Retina (tissue), 1 donor: Measurements from ENCODE around the gene ANGEL1.
A peak's percentile ranks its signal among the peaks of the same experiment; 100 is the strongest.

ENCODE experiments used
- DNase-seq: peaks from one replicate; pipeline ENCODE4 v3.0.0-alpha.2; 2016

ANGEL1 gene

GRCh38 chr14:76812422-76813383 is at the start of gene ANGEL1:
Gene ANGEL1 (minus strand): TSS chr14:76812882. CDS start chr14:76812827, 55 bp downstream.
- peak; percentile 98 for DNase-seq

GRCh38 chr14:76861574-76862255 is 49.0 kb upstream of the ANGEL1 start:
- no peak for DNase-seq

GRCh38 chr14:76856769-76857168 is 44.1 kb upstream of the ANGEL1 start:
- DNase-seq: no peak

DNA sequence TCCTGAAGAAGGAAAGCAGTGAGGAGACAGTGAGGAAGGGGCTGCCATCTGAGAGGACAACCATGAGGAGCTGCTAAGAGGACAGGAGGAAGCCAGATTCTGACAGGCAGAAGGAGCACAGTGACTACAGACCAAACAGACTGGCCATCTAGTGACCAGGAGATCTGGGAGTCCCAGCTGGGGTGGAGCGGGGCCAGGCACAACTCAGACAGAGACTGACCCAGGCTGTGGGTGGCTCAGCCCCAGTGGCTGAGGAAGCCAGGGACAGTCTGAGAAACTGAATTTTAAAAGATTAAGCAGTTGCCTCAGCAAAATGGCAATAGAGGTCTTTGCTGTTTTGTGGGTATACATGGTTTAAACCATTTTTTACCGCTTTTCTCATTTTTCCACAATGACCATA is 42.4 kb upstream of the ANGEL1 start:
- DNase-seq: no peak

DNA sequence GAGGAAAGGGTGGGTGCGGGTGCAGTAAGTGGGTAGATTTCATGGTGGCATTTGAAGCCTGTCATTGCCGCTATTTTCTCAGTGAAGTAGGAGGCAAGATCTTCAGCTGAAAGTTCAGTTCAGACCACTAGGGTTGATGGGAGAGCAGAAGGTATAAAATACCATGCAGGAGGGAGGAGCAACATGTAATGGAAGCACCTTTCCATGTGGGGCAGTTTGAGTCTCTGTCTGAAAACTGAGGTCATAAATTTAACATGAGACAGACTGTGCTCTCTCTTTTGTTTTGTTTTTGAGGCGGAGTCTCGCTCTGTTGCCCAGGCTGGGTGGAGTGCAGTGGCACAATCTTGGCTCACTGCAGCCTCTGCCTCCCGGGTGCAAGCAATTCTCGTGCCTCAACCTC is 36.2 kb upstream of the ANGEL1 start:
- no peak for DNase-seq

- DNase-seq: no peak
These were observed 33.8 kb upstream of the ANGEL1 start for GRCh38 chr14:76846331-76847047.

DNA sequence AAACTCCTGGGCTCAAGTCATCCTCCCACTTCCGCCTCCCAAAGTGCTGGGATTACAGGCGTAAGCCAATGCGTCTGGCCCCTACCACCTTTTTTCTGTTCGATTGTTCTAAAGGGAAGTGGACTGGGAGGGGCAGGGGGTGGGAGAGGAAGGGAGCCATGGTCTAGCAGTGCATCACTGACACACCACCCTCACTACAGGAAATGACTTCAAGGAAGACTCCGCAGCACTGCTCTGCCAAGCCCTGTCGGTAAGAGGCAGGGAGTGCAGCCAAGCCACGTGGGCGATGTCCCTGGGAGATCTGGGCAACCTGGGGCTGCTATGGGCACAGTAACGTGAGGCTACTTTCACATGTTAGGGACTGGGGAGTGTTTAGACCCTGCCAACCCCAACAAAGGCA is 31.5 kb upstream of the ANGEL1 start:
- DNase-seq: no peak

DNA sequence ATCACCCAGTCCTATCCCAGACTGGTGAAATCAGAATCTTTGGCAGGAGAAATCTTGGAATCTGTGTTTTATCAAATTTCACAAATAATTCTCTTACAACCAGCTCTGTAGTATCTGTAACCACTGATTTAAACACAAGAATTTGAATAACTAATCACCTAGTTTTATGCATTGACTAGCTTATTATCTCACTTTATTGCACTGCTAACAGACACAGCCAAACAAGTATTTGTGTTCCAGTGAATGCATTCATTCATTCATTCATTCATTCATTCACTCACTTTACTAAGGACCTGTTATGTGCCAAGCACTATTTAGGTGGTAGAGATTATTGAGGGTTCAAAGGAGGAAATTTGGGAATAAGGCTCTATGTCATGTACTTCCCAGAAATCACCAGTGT is 29.7 kb upstream of the ANGEL1 start:
- no peak for DNase-seq

GRCh38 chr14:76837524-76837923 is 24.8 kb upstream of the ANGEL1 start:
- no peak for DNase-seq

DNA sequence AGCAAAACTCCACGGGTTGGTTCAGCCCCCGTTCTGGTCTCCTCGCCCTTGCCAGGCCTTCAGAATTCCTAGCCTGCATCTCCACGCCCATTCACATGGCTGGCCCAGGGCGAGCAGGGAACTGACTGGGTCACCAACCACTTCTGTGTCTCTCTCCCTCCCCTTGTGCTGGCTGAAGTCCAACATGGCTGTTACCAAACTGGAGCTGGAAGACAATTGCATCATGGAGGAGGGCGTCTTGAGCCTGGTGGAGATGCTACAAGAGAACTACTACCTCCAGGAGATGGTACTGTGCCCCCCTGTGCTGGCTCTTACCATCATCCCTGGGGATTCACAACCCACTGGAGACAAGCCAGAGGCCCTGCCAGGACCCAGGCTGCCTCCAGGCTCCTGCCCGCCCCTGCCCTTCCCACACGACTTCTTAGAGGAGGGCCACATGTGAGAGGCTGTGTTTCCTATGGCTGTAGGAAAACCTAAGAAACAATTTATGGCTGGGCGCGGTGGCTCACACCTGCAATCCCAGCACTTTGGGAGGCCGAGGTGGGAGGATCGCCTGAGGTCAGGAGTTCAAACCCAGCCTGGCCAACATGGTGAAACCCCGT is 23.4 kb upstream of the ANGEL1 start:
- DNase-seq: no peak

DNA sequence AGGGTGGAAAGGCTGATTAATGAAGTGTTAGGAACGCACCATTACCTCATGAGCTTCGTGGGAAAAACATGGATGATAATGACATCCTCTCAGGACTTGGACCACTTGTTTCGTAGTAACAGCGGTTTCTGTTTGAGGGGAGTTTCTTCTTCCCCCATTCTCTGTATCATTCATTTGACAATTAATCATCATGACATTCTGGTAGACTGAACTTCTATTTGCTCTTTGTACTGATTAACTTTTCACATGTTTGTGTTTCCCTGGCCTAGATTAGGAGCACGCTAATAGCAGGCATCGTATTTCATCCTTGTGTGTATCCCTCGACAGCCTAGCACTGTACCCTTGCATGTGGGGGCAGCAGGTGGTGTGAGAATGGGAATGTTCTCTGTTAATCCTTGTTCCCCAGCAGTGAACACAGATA is 21.6 kb upstream of the ANGEL1 start:
- DNase-seq: peak; percentile 43

DNA sequence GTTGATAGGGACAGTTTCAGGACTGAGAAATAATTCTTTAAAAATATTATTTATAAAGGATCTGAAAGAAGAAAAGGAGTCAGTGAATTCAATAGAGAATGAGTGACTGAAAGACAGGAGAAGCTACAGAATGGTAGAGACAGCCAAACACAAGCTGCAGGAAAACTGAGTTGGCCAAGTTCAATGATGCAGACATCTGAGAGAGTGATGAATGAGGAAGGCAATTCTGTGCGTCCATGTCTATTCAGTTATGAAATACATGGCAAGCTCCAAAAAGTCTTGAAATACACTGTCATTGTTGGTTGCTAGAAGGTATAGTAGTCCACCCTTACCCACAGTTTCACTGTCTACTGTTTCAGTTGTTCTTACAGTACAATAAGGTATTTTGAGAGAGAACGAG is 20.3 kb upstream of the ANGEL1 start:
- DNase-seq: no peak

DNA sequence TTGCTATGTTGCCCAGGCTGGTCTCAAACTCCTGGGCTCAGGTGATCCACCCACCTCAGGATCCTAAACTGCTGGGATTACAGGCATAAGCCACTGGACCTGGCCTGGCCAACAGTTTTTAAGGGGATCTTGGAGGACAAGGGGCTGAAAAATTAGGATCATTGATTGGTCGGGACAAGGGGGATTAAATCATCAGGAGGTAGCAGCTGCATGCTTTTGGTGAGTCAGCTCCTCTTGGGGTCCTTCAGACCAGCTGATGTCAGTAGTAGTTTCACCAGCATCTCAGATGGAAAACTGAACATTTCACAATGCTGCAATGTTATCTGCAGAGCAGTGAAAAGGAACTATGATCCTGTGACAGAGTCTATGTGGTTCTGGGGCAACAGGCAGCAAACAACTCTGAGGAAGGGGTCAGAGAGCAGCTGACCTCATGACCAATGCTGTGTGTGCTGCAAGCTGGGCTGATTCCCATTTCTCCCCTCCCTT is 19.9 kb upstream of the ANGEL1 start:
- DNase-seq: no peak

- DNase-seq: no peak
These were observed 17.9 kb upstream of the ANGEL1 start for GRCh38 chr14:76830556-76830955.

GRCh38 chr14:76829650-76830421 is 17.2 kb upstream of the ANGEL1 start:
- DNase-seq: peak; percentile 85

DNA sequence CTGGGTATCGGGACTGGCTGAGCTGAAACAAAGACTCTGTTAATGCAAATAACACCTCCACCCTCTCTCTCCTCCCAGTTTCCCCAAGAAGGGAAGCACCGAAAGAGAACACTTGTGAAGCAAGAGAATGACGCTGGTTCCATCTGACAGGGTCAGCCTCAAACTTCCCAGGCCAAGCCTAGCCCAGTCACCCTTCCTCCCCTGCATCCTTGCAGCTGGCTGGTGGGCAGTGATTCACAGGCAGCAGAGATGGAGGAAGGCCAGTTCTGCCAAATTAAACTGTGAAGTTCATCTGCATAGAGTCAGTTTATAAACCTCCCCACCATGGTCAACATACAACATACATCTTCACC is 16.3 kb upstream of the ANGEL1 start:
- DNase-seq: peak; percentile 46

DNA sequence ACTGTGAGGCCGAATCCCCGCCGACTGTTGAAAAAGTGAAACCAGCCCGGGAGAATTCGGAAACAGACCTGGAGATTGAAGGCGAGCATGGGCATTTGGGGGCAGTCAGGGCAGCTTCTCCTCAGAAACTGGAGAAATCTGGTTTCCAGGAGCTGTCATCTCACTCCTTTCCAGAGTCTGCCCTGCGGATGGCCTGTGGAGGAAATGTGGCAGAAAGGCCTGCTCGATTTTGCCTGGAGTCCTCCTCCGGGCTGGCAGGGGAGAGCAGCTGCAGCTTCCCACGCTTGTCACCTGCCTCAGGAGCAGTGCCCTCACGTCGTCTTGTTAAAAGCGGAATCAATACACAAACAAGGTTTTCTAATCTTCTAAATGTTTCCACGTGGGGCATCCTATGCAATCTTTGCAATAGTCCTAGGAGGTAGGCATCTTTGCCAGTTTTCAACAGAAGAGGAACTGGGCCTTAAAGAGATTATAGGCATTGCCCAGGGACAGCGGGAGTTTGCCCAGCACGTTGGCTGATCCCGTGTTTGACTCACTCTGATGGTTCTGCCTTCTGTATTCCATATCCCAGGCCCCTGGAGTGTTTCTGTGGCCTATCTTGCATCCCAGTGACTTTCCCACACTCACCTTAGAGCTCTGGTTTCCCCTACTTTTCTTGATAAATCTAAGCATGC is 15.8 kb upstream of the ANGEL1 start:
- peak; percentile 53 for DNase-seq

DNA sequence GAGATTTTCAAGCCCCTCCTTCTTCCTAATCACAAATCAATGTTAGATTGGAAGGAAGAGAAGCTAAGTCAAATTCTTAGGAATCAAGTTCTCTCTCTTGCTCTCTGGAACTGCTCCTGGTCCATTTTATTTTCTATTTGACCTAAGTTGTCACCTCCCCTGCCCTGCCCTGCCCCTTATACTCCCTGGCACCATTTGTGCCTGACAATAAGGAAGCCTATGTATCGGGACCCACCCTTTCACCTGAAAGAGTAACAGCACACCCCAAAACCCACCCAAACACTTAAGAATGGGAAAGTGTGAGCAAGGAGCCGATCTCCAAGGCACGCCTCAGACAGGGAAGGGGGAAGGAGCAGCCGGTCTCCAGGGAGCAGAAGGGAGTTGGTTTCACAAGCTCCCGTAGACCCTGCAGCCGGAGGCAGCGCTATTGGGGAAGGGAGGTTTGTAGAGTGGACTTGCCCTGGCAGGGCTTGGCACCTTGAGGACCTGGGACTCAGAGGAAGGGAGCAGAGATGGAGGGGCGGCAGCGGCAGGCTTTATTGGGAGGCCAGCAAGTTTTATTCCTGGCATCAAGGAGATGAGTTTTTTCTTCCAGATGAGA is 15.1 kb upstream of the ANGEL1 start:
- DNase-seq: peak; percentile 44

DNA sequence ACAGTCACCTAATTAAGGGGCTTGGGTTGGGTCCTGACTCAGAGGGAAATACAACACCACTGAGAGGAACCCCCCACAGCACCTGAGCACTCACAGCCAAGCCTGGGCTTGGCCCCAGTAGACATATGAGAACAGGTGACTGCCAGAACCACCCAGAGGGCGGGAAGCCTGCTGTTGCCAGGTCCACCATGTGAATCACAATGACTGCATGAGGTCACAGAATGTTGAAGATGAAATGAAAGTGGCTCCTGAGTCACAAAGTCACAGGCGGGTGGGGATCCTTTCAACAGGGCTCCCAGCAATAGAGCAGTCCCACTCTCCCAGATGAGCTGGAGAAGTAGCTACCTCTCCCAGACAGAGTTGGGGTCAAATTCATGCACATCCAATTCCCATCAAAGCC is 13.4 kb upstream of the ANGEL1 start, which contains the start of gene LRRC74A:
LRRC74A (plus strand) TSS at position 287 of the 400 bp plus-strand sequence. CDS start 290 bp downstream, outside the sequence.
- no peak for DNase-seq

- DNase-seq: no peak
These were observed 8.0 kb upstream of the ANGEL1 start for GRCh38 chr14:76820700-76821099.
